Esophagus muscularis mucosa (tissue), 4 donors: ENCODE measurements around the gene IGF2BP1. TPM values are rescaled to one million over a fixed set of nuclear protein-coding genes. Genes with fewer than 3 reads are reported as not detected.

Experiments used
- DNase-seq: peaks from one replicate; pipeline ENCODE4 v3.0.0-alpha.2; 2017; ENCODE audit errors: extremely low spot score
- H3K27ac ChIP-seq, 4 donors: fragments of 200-600 bp; sonication (generic); replicated peaks in 1 of 4; 1 replicate in 3 of 4; 2 replicates in 1 of 4; pipeline ENCODE4 v1.5.1; 2016 to 2019; ENCODE audit warnings: mild to moderate bottlenecking in 1 of 4
- H3K27me3 ChIP-seq, 4 donors: fragments of 200-600 bp; sonication (generic); one replicate each; pipeline versions ENCODE4 v1.5.1 to v1.6.0; 2016 to 2019
- H3K36me3 ChIP-seq, 4 donors: fragments of 200-600 bp; sonication (generic); one replicate each; pipeline ENCODE4 v1.5.1; 2016 to 2019
- H3K4me1 ChIP-seq, 4 donors: fragments of 200-600 bp; sonication (generic); one replicate each; pipeline ENCODE4 v1.5.1; 2016 to 2019
- H3K4me3 ChIP-seq, 4 donors: fragments of 200-600 bp; sonication (generic); 1 replicate in 2 of 4; 2 replicates in 2 of 4; pipeline ENCODE4 v1.5.1; 2016 to 2019; ENCODE audit warnings: mild to moderate bottlenecking in 4 of 4, moderate library complexity in 1 of 4
- H3K9me3 ChIP-seq, 4 donors: fragments of 200-600 bp; sonication (generic); 1 replicate in 3 of 4; 2 replicates in 1 of 4; pipeline ENCODE4 v1.5.1; 2016 to 2019
- EP300 ChIP-seq: sonication (generic); formaldehyde crosslinking; IDR thresholded peaks from one replicate; pipeline ENCODE4 v1.6.1; 2017; ENCODE audit warnings: antibody characterized with exemption
- POLR2A ChIP-seq: fragments of 450-650 bp; IDR thresholded peaks from one replicate; pipeline ENCODE4 v1.6.1; 2017; ENCODE audit warnings: antibody characterized with exemption, moderate library complexity, mild to moderate bottlenecking, low read depth
- POLR2AphosphoS5 ChIP-seq, 2 donors: sonication (generic); formaldehyde crosslinking; IDR thresholded peaks; one replicate each; pipeline ENCODE4 v1.6.1; 2017; ENCODE audit warnings: antibody characterized with exemption in 2 of 2
- WGBS: methylation state at CpG from one replicate; pipeline ENCODE4 v1.1.5; 2018; 5-methylcytosine and 5-hydroxymethylcytosine counted together
- intact Hi-C: fragments of 100-400 bp; cut with DNase I; formaldehyde crosslinking; loops from one replicate; pipeline ENCODE4 v1.15.1; 2023
- total RNA-seq, 4 donors: library from RNA; depleted of rRNA; stranded (reverse); fragments of >200 nt; gene quantifications; one replicate each; pipeline versions ENCODE4 v1.1.0 to v1.2.1, GENCODE V29; 2016
- TF ChIP-seq, protein P1 (sequence below), 3 experiments: fragments of 200-600 bp in 2 of 3; fragments of 450-650 bp in 1 of 3; sonication (generic) in 2 of 3; IDR thresholded peaks; one replicate each; pipeline ENCODE4 v1.5.1; 2017 to 2019; ENCODE audit warnings: antibody characterized with exemption in 3 of 3, mild to moderate bottlenecking in 2 of 3, moderate library complexity in 1 of 3

IGF2BP1 gene
- total RNA-seq, 4 donors from 2014 or later = not detected

DNA sequence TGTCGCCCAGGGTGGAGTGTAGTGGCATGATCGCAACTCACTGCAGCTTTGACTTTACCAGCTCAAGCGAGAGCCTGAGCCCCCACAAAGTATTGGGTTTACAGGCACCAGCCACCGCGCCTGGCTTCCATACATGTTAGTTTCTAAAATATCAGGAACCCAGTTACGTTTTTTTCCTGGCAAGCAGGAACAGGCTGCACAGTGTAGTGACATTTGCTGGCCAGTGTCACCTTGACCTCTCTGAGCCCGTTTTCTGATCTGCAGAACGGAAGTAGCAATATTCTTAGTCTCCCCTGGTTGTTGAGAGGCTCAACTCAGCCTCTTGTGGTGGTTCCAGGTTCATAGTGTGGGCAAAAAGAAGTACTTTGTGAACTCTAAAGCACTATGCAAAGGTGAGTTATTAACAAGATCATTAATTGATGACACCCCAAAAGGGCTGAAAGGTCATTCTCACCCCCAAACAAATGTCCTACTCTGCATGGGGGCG lies 15.6 kb downstream of the IGF2BP1 start:
- H3K27me3 ChIP-seq = peaks cover 6 to 98% (median 38%) of the 10 kb centered on the region in 4 donors
- H3K27ac ChIP-seq = no peak overlapping the region
- DNase-seq = peak; percentile 34
- H3K9me3 ChIP-seq = no peaks in the 10 kb centered on the region
- TF ChIP-seq POLR2A = no peak
- TF ChIP-seq, protein P1, sequence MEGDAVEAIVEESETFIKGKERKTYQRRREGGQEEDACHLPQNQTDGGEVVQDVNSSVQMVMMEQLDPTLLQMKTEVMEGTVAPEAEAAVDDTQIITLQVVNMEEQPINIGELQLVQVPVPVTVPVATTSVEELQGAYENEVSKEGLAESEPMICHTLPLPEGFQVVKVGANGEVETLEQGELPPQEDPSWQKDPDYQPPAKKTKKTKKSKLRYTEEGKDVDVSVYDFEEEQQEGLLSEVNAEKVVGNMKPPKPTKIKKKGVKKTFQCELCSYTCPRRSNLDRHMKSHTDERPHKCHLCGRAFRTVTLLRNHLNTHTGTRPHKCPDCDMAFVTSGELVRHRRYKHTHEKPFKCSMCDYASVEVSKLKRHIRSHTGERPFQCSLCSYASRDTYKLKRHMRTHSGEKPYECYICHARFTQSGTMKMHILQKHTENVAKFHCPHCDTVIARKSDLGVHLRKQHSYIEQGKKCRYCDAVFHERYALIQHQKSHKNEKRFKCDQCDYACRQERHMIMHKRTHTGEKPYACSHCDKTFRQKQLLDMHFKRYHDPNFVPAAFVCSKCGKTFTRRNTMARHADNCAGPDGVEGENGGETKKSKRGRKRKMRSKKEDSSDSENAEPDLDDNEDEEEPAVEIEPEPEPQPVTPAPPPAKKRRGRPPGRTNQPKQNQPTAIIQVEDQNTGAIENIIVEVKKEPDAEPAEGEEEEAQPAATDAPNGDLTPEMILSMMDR (IDR thresholded peaks at IDR 0.05) = no peak
- no peak for TF ChIP-seq POLR2AphosphoS5 (IDR thresholded peaks at IDR 0.05)
- no peak for TF ChIP-seq EP300
- intact Hi-C loops = no loop called here
- 82% methylated on average over 9 of the region's 9 CpGs for WGBS
- H3K4me3 ChIP-seq = no peak overlapping the region
- peaks cover 0 to 25% (median 21%) of the 10 kb centered on the region in 4 donors for H3K4me1 ChIP-seq
- H3K36me3 ChIP-seq = no peaks in the 10 kb centered on the region

DNA sequence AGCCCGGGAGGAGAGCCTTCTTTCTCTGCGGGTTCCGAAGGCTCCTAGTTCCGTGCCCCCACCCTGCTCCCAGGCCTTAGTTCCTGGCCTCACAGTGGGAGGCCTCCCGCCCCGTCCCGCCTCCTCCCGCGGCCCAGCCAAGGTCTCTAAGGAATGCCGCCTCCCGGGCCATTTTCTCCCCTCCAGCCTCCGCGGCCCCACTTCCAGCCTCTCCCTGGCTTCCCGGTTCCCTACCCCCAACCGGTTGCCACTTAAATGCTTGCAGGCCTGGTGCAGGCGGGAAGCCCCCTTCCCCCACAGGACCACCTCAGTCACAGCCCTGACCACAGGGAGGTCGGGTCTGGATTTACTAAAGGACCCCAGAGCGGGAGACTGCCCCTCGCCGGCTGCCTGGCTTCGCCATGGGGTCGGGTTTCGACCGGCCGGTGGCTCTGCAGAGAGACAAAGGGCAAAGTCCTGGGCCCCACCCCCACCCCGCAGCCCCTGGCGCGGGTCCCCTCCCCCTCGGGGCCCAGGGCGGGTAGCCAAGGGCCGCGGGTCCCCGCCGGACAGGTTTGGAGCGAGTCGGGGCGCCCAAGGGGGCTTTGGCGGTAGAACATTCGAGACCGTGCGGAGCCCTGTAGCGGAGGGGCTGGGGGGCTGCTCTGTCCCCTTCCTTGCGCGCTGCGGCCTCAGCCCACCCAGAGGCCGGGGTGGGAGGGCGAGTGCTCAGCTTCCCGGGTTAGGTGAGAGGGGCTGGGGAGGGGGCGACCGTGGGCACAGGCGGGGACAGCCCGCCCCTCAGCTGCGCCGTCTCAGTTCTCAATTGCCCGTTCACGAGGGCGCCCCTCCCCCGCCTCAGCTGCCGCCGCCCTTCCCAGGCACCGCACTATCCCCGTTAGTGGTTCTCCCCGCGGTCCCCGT lies 16.4 kb downstream of the IGF2BP1 start:
- H3K9me3 ChIP-seq = no peaks in the 10 kb centered on the region
- H3K4me3 ChIP-seq = no peak overlapping the region
- peaks cover 6 to 99% (median 38%) of the 10 kb centered on the region in 4 donors for H3K27me3 ChIP-seq
- WGBS = 33% methylated on average over 32 of the region's 65 CpGs
- peak; percentile 90 for DNase-seq
- intact Hi-C loops = no loop called here
- peaks cover 0 to 25% (median 21%) of the 10 kb centered on the region in 4 donors for H3K4me1 ChIP-seq
- H3K27ac ChIP-seq = no peak overlapping the region
- no peaks in the 10 kb centered on the region for H3K36me3 ChIP-seq
- TF ChIP-seq, protein P1 (IDR thresholded peaks at IDR 0.05) = no peak

DNA sequence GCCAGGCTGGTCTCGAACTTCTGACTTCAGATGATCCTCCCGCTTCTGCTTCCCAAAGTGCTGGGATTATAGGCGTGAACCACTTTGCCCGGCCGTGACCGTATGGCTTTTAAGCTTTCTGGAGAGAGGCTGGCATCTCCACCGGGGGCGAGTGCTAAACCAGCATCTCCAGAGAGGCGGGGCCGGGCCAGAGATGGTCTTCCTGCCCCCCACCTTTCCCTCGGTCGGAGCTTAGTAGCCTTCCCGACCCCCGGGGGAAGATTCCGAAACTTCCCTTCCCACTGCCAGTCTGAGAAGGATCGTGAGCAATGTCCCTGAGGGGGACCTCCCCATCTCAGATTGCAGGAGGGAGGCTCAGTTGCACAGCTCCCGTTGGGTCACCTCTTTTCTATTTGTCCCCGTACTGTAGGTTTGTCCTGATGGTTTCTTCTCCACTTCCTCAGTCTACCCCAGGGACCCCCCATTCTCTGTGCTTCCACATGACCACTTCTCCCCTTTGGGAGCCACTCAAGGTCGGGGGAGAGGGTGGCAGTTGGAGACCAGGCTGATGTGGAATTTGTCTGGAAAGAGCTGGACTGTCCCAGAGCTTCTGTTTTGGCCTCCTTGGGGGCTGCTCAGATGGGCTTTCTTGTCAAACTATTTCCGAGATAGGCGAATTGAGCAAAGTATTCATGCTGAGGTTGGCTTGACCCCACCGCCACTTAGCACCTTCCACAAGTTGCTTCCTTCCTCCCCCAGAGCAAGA lies 18.2 kb downstream of the IGF2BP1 start:
- Histone ChIP-seq H3K4me3 (no peak overlapping the region), H3K27ac (no peak overlapping the region), H3K36me3 (no peaks in the 10 kb centered on the region), H3K4me1 (peaks cover 0 to 25% (median 21%) of the 10 kb centered on the region in 4 donors), H3K9me3 (no peaks in the 10 kb centered on the region), H3K27me3 (peaks cover 6 to 88% (median 38%) of the 10 kb centered on the region in 4 donors)
- WGBS = 76% methylated on average over 17 of the region's 22 CpGs
- TF ChIP-seq, protein P1 (IDR thresholded peaks at IDR 0.05) = no peak
- TF ChIP-seq EP300 (no peak), POLR2AphosphoS5 (IDR thresholded peaks at IDR 0.05) (no peak), POLR2A (no peak)
- peak; percentile 78 for DNase-seq
- intact Hi-C loops = no loop called here

DNA sequence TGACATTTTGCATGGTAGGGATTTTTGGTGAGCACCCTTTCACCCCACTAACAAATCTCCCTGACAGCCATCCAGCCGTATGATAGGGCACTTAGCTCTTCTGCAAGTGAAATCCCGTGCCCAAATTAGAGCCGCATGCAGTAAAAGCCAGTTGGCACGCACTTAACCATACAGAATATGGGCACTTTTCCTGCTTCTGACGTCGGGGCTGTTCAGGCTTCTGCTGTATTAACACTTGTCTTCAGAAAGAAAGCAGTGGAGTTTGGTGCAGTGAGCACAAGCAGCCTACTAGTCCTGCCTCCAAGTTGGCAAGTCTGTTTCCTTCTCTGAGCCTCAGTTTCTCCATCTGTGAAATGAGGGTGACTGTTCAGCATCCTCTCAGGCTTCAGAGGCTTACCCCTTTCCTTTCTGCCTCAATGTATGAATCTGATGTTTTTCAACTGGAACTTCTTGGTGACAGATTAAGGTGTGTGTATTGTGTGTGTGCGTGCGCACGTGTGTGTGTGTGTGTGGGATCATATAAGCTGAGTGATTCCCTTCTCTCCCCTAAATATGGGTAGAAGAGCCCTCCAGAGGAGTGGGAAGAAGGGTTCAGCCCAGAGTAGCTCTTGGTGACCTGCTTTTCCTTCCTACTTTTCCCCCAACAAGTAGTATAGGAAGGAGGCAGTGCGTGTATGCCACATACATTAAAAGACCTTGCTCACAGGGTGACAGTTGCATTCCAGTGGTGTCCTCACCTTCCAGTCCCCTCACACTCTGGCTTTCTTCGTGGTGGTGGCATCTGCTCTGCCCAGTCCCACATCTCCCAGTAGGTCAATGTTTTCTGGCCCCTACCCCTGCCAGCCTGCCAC lies 19.0 kb downstream of the IGF2BP1 start:
- WGBS = 36% methylated on average over 7 of the region's 11 CpGs
- Histone ChIP-seq H3K27me3 (peaks cover 6 to 84% (median 35%) of the 10 kb centered on the region in 4 donors), H3K4me1 (peaks cover 0 to 25% (median 21%) of the 10 kb centered on the region in 4 donors), H3K4me3 (no peak overlapping the region), H3K36me3 (no peaks in the 10 kb centered on the region), H3K27ac (no peak overlapping the region), H3K9me3 (no peaks in the 10 kb centered on the region)
- intact Hi-C loops = no loop called here
- no peak for TF ChIP-seq POLR2AphosphoS5 (IDR thresholded peaks at IDR 0.05)
- TF ChIP-seq, protein P1 (IDR thresholded peaks at IDR 0.05) = no peak
- no peak for TF ChIP-seq EP300
- TF ChIP-seq POLR2A = no peak
- DNase-seq = peak; percentile 79
